Measurements from ENCODE around the gene KMT2C.
"Not testable (repeated sequence)": the region's sequence is repeated elsewhere in the genome, so short reads cannot be mapped to it uniquely, and the experiment has no call there.

KMT2C gene

GRCh38 chr7:152430854-152431253 is 4.9 kb downstream of the KMT2C start:
- TF ChIP-seq, protein P1, sequence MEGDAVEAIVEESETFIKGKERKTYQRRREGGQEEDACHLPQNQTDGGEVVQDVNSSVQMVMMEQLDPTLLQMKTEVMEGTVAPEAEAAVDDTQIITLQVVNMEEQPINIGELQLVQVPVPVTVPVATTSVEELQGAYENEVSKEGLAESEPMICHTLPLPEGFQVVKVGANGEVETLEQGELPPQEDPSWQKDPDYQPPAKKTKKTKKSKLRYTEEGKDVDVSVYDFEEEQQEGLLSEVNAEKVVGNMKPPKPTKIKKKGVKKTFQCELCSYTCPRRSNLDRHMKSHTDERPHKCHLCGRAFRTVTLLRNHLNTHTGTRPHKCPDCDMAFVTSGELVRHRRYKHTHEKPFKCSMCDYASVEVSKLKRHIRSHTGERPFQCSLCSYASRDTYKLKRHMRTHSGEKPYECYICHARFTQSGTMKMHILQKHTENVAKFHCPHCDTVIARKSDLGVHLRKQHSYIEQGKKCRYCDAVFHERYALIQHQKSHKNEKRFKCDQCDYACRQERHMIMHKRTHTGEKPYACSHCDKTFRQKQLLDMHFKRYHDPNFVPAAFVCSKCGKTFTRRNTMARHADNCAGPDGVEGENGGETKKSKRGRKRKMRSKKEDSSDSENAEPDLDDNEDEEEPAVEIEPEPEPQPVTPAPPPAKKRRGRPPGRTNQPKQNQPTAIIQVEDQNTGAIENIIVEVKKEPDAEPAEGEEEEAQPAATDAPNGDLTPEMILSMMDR (IDR thresholded peaks at IDR 0.05; ENCODE audit: extremely low read depth, missing control alignments): no peak
- no peak for DNase-seq (ENCODE audit: low spot score)

GRCh38 chr7:152430118-152430517 is 5.7 kb downstream of the KMT2C start:
- DNase-seq (ENCODE audit: low spot score): not testable (repeated sequence)

GRCh38 chr7:152424348-152425108 is 11.3 kb downstream of the KMT2C start:
- no peak for DNase-seq (ENCODE audit: low spot score)
- TF ChIP-seq, protein P1 (IDR thresholded peaks at IDR 0.05; ENCODE audit: extremely low read depth, missing control alignments): no peak

DNA sequence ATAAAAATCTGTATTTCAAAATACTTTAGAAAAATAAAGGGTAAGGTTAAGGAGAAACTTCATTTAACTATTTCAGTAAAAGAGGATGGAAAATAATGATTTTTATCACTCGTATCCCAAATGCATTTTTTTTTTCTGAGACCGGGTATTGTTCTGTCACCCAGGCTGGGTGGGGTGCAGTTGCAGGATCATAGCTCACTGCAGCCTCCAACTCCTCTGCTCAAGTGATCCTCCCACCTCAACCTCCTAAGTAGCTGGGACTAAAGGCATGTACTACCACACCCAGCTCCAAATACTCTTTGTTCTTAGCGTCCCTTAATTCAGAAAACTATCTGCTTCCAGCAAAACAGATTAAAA is 11.8 kb downstream of the KMT2C start:
- TF ChIP-seq, protein P1 (IDR thresholded peaks at IDR 0.05; ENCODE audit: extremely low read depth, missing control alignments): no peak
- no peak for DNase-seq (ENCODE audit: low spot score)

DNA sequence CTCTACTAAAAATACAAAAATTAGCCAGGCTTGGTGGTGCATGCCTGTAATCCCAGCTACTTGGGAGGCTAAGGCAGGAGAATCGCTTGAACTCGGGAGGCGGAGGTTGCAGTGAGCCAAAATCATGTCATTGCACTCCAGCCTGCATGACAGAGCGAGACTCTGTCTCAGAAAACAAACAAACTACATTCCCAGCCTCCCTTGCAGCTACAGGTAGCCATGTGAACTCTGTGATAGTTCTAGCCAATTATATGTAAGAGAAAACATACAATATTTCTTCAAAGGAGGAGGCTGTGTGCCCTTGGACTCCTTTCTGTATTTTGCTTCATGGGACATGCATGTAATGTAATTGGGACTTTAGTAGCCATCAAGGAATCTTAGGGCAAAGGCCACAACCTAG is 12.6 kb downstream of the KMT2C start:
- DNase-seq (ENCODE audit: low spot score): not testable (repeated sequence)

- DNase-seq (ENCODE audit: low spot score): not testable (repeated sequence)
Observed at GRCh38 chr7:152420950-152421349, 14.9 kb downstream of the KMT2C start.

DNA sequence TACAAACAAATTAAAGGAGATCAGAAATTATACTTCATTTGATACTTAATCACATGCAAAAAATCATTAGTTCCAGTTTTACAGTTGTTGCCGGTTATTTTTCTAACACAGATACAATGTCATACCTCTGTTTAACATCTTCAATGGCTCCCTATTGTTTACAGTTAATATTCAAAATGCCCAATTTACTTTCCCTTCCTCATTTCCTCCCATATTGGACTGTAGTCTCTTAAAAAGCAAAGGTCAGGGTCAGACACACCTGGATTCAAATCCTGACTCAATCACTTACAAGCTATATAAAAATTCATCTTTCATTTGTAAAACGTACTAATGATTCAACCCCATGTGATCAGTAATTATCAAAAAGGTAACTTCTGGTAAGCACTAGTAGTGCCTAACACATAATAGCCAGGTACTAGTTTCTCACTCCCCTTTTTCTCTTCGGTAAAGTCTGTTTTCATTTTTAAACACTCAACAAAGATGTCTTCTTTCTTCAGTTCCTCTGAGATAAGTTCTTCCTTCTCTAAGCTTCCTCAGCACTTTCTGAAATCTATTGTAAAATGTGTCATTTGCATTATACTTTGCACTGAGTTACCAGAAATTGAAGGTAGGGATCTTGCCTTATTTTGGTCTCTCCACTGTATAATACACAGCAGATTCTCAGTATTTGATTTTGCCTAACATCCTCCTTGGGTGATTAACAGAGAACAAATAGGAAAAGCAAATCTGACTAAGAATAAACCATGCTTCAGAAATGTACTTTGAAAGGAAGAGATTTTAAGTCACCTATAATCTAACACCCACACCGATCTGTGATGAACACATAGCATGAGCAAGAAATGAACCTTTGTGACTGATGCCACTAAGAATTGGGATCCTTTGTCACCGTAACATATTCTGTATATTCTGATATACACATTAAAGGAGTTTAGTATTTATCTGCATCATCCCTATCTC is 16.1 kb downstream of the KMT2C start:
- no peak for DNase-seq (ENCODE audit: low spot score)
- TF ChIP-seq, protein P1 (IDR thresholded peaks at IDR 0.05; ENCODE audit: extremely low read depth, missing control alignments): no peak

DNA sequence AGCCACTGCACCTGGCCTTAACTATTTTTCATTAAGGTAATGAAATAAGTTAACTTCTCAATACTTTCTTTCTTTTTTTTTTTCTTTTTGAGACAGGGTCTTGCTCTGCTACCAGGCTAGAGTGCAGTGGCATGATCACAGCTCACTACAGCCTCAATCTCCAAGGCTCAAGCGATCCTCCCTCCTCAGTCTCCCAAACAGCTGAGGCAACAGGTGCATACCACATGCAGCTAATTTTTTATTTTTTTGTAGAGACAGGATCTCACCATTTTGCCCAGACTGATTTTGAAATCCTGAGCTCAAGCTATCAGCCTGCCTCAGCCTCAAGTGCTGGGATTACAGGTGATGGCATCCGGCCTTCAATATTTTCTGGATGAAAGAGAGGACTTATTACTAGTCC is 21.0 kb downstream of the KMT2C start:
- TF ChIP-seq, protein P1 (IDR thresholded peaks at IDR 0.05; ENCODE audit: extremely low read depth, missing control alignments): no peak
- DNase-seq (ENCODE audit: low spot score): no peak

DNA sequence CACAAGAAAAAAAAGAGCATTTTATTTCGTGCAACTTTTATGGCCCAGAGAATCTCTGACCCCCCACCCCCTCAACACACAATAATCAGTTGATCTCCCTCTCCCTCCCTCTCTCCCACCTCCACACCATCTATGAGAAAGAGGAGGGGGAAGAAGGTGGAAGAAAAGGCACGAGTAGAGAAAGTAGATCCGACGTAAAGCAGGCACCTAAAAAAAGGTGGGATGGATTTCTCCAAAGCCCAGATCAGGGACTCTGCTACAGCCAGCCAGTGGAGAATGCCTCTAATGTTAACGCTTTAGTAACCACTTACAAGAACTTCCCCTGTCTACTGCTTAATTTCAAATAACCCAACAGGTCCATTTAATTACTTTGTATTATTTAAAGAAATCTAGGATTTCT is 24.4 kb downstream of the KMT2C start:
- DNase-seq (ENCODE audit: low spot score): no peak
- TF ChIP-seq, protein P1 (IDR thresholded peaks at IDR 0.05; ENCODE audit: extremely low read depth, missing control alignments): no peak

Data from GM20000 (cell line).